ENCODE data around the gene DSTN.

DSTN gene

DNA sequence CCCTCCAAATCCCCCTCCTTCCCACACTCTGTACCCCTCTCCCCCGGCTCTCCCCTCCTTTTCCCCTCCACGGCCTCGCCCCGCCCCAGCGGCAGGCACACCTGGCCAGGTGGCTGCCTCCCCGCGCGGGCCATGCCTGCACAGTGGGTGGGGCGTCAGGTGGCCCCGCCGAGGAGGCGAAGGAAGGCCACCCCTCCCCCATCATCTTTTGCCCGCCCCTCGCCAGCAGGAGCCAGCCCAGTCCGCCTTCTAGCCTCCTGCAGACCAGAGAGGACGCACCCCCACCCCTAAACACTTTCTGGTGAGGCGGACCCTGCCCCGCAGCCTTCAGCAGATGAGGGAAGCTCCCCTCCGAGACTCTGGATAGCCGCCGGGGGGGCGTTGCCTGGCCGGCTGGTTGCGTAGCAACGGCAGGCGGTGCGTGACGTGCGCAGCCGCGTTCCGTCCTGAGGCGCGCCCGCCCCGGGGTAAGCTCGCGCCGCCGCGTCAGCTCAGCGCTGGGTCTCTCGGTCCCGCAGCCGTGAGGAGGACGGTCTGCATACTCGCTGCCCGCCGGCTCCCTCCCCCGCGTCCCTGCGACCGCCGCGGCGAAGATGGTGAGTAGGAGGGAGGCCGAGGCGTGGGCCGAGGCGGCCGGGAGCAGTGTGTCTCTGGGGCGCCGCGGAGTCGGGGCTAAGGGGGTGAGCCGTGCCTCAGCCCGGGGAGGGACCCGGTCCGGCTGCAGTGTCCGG is at the start of gene DSTN:
DSTN (plus strand) TSS at position 460 of the 731 bp plus-strand sequence; CDS start at position 594, 134 bp downstream.
- in situ Hi-C loops (cut with MboI; ENCODE audit: low sequenced_read_pairs) = no loop called here

DNA sequence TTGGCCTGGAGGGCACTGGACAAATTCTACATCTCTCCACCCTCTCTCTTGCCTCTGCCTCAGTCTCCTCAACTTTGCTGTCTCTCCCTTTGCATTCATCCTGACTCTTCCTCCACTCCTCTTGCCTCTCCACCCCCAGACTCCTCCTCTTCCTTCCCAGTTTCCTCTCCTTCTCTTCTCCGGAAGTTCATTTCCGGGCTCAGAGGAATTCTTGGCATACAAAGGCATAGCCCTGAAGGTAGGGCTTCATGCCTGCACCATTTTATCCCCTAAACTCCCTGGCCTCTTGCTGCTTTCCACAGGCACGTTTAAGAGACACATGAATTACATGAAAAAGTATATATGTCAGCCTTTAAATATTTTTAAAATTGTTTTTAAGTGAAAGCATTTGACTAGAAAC is 49.3 kb upstream of the DSTN start:
- in situ Hi-C loops (cut with MboI; ENCODE audit: low sequenced_read_pairs) = loop anchor here (25.0 kb wide), 1 partner anchor 742 kb away; no protein-coding TSS in a partner anchor

DNA sequence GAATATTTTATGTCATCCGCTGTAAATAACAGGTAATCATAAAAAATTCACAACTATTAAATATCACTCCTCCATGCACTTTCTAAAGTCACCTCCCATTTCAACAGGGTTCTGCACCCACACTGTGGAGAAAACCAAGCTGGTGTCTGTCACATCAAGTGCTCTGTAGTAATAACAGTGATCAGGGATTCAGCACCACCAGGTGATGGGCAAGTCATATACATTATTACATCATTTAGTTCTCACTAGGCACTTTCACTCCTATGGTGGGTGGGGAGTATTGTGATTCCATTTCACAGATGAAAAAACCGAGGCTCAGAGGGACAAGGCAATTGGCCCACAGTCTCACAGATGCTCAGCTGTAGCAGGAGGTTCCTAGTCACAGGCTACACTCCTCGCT is 47.3 kb upstream of the DSTN start:
- in situ Hi-C loops (cut with MboI; ENCODE audit: low sequenced_read_pairs) = loop anchor here (25.0 kb wide), 1 partner anchor 740 kb away; no protein-coding TSS in a partner anchor

- in situ Hi-C loops (cut with MboI; ENCODE audit: low sequenced_read_pairs) = loop anchor here (25.0 kb wide), 1 partner anchor 739 kb away; no protein-coding TSS in a partner anchor
These were observed 46.5 kb upstream of the DSTN start for GRCh38 chr20:17523326-17523725.

GRCh38 chr20:17524560-17524959 is 45.3 kb upstream of the DSTN start:
- in situ Hi-C loops (cut with MboI; ENCODE audit: low sequenced_read_pairs) = loop anchor here (25.0 kb wide), 1 partner anchor 738 kb away; no protein-coding TSS in a partner anchor

GRCh38 chr20:17525132-17525531 is 44.7 kb upstream of the DSTN start:
- in situ Hi-C loops (cut with MboI; ENCODE audit: low sequenced_read_pairs) = loop anchor here (25.0 kb wide), 1 partner anchor 387 kb away; no protein-coding TSS in a partner anchor

DNA sequence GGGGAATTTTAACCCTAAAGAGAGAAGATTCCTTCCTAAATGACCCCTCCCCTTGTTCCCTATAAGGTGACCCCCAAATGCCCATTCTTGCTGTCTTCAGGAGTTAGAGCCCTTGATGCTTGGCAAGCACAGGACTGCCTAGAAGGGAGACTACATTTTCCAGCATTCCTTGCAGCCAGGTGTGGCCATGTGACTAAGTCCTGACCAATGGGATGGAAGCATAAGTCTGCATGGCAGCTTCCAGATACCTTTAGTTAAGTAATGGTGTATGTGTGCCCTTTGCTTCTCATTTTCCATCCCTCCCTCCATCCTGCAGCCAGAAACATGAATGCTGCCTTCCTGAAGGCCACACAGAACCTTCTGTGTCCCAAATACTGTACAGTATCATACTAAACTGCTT is 44.2 kb upstream of the DSTN start:
- in situ Hi-C loops (cut with MboI; ENCODE audit: low sequenced_read_pairs) = loop anchor here (25.0 kb wide), 1 partner anchor 387 kb away; no protein-coding TSS in a partner anchor

DNA sequence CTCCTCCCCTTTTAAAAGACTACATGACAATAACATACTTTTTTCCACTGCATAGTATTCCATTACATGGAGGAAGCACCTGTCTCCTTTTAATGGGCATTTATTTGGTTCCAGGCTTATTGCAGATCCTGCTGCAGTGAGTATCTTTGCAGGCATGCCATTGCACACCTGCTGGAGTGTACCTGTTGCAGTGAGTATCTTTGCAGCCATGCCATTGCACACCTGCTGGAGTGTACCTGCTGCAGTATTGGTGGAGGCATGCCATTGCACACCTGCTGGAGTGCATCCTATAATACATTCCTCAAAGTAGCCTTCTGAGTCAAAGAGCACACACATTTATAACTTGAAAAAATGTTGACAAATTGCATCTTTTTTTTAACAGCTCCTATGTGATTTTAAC is 40.3 kb upstream of the DSTN start:
- in situ Hi-C loops (cut with MboI; ENCODE audit: low sequenced_read_pairs) = loop anchor here (25.0 kb wide), 1 partner anchor 383 kb away; no protein-coding TSS in a partner anchor

- in situ Hi-C loops (cut with MboI; ENCODE audit: low sequenced_read_pairs) = loop anchor here (25.0 kb wide), 1 partner anchor 382 kb away; no protein-coding TSS in a partner anchor
These were observed 39.7 kb upstream of the DSTN start for GRCh38 chr20:17530153-17530552.

DNA sequence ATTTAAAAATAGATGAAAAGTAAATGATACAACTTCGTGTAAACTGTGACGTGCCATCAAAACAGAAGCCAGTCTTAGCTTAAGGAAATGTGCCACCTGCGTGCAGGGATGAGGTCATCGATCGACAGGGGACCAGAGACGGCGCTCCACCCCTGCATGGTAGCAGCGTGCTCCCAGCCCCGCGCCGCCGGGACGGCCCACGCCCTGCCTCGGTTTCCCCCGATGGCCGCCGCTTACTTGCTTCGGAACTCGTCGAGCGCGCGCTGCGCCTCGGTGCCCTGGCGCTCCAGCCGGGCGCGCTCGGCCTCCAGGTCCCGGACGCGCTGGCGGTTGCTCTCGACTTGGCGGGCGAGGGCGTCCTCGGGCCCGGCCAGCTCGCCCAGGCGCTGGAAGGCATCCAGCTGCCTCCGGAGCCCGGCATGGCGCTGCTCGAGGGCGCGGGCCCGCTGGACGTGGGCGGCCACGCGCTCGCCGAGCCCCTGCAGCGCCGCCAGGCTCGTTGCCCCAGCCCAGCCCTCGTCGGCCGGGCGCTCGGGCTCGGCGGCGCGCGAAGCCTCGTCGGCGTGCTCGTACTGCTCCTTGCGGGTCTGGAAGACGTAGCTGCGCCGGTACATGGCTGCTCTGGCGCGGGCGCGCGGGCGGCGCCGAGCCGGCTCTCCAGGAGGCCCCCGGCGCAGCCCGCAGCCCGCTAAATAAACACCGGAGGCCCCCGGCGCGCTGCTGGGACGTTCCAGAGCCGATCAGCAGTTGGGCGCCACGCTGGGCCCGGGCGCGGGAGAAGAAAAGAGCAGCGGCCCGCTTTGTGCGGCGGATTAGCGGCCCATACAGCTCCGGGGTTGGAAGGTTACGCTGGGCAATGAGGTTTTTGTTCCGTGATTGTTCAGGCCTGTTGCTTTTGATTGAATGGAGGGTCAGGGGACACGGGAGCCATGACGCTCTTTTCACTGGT is 38.9 kb upstream of the DSTN start, which contains the start of gene BFSP1:
BFSP1 (minus strand) TSS at position 664 of the 949 bp plus-strand sequence; CDS start at position 614, 50 bp downstream.
- in situ Hi-C loops (cut with MboI; ENCODE audit: low sequenced_read_pairs) = loop anchor here (25.0 kb wide), 1 partner anchor 381 kb away; no protein-coding TSS in a partner anchor

DNA sequence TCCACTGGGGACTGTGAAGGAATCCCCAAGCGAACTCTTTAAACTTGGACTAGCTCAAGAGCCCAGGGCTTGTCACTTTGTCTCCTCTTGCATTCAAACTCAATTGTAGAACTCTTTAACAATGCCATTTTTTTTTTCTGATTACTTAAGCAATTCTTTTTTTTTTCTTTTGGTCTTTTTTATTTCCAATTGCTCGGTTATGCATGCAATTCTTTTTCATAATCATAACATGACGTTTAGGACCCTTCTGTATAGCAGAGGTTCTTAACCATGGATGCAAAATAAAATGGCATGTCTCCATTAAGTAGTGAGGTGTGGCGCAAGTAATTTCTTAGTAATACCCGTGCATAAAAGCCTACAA is 38.2 kb upstream of the DSTN start:
- in situ Hi-C loops (cut with MboI; ENCODE audit: low sequenced_read_pairs) = loop anchor here (25.0 kb wide), 1 partner anchor 381 kb away; no protein-coding TSS in a partner anchor

GRCh38 chr20:17533396-17533795 is 36.5 kb upstream of the DSTN start:
- in situ Hi-C loops (cut with MboI; ENCODE audit: low sequenced_read_pairs) = loop anchor here (25.0 kb wide), 1 partner anchor 379 kb away; no protein-coding TSS in a partner anchor

GRCh38 chr20:17534077-17534476 is 35.8 kb upstream of the DSTN start:
- in situ Hi-C loops (cut with MboI; ENCODE audit: low sequenced_read_pairs) = loop anchor here (25.0 kb wide), 1 partner anchor 378 kb away; no protein-coding TSS in a partner anchor

DNA sequence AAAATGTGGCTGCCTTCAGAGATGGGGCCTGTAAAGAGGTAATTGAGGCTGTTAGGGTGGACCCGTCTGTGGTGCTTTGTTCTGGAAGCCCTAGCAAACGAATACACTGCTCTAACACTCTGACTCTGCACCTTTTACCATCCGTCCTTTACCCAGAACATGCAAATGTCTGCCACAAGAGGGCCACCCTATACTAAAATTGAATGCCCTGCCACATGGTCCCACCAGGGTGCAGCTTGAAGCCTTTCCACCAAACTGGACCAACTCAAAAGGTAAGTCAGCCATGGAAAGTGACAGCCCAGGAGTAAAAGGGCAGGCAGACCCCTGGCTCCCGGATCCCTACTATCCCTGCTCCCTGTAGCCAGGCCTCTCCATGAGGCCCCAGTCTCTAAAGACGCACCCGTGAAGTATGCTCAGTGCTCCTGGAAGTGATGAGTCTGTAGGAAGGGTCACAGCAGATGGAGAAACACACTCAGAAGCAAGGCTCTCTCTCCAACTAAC is 32.9 kb upstream of the DSTN start:
- in situ Hi-C loops (cut with MboI; ENCODE audit: low sequenced_read_pairs) = loop anchor here (25.0 kb wide), 1 partner anchor 375 kb away; no protein-coding TSS in a partner anchor

GRCh38 chr20:17537959-17538358 is 31.9 kb upstream of the DSTN start:
- in situ Hi-C loops (cut with MboI; ENCODE audit: low sequenced_read_pairs) = loop anchor here (25.0 kb wide), 1 partner anchor 374 kb away; no protein-coding TSS in a partner anchor

- in situ Hi-C loops (cut with MboI; ENCODE audit: low sequenced_read_pairs) = loop anchor here (25.0 kb wide), 1 partner anchor 374 kb away; no protein-coding TSS in a partner anchor
These were observed 31.2 kb upstream of the DSTN start for GRCh38 chr20:17538517-17539170.

GRCh38 chr20:17541596-17541995 is 28.3 kb upstream of the DSTN start:
- in situ Hi-C loops (cut with MboI; ENCODE audit: low sequenced_read_pairs) = loop anchor here (25.0 kb wide), 1 partner anchor 371 kb away; no protein-coding TSS in a partner anchor

DNA sequence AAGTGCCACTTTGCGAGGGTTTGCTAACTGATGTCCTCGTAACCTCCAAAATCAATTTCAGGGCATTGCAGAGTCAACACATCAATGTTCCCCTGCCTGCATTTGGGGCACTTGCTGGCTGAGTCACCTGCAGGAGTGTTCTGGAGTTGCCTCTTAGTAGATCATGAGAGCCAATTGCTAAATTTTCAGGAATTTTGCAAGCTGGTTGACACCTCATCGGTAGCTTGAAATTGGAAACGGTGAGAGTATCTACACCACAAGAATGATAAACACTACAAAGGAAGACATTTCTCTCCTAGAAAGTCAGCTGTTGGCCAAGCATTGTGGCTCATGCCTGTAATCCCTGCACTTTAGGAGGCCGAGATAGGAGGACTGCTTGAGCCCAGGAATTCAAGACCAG is 27.9 kb upstream of the DSTN start:
- in situ Hi-C loops (cut with MboI; ENCODE audit: low sequenced_read_pairs) = loop anchor here (25.0 kb wide), 1 partner anchor 370 kb away; no protein-coding TSS in a partner anchor

DNA sequence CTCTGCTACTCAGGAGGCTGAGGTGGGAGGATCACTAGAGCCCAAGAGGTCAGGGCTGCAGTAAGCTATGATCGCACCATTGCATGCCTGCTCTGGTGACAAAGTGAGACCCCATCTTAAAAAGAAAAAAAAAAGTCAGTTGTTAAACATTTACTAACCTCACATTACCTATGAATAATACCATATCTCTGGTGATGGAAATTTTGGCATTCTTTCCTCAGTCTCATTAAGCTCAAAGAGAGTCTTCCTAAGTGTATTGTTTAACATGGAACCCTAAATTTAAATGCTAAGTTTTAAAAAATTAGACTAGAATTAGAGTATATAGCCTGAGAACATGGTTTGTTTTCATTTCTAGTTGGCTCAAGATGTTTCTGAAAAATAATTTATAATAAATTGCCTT is 27.4 kb upstream of the DSTN start:
- in situ Hi-C loops (cut with MboI; ENCODE audit: low sequenced_read_pairs) = loop anchor here (25.0 kb wide), 1 partner anchor 370 kb away; no protein-coding TSS in a partner anchor

DNA sequence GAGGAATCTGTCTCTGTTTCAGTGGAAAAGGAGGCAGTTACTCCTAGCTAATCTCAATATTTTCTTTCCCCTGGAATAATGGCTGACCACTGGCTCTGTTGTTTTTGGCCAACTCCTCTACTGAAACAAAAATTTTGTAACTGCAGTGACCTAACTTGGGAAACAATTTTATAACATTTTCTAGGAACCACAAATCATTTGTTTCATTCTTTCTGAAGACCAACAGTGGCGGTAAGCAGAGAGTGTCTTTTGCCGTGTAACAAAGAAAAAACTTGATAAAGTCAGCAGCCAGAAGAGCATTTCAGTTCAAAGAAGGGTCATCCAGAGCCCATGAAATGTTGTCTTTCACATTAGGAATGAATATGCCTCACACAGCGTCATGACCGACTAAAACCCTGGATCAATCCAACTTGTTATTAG is 26.9 kb upstream of the DSTN start:
- in situ Hi-C loops (cut with MboI; ENCODE audit: low sequenced_read_pairs) = loop anchor here (25.0 kb wide), 1 partner anchor 369 kb away; no protein-coding TSS in a partner anchor
